LNCAP (cell line): Measurements from ENCODE around the gene HSD17B12.

ENCODE experiments used
- CTCF ChIP-seq: fragments of 450-650 bp; IDR thresholded peaks from 2 replicates; pipeline ENCODE4 v1.5.1; 2017; ENCODE audit warnings: mild to moderate bottlenecking

Gene HSD17B12

GRCh38 chr11:43879789-43880639 lies 199.5 kb downstream of the HSD17B12 start:
- TF ChIP-seq CTCF: no peak

GRCh38 chr11:43880640-43881159 lies 200.2 kb downstream of the HSD17B12 start, which contains the start of gene ALKBH3:
TSS of gene ALKBH3 (plus strand) at chr11:43880831. CDS start at chr11:43882653, 1,822 bp downstream.
- TF ChIP-seq CTCF: no peak

- no peak for TF ChIP-seq CTCF
Observed at GRCh38 chr11:43892851-43893250, 212.3 kb downstream of the HSD17B12 start.

- no peak for TF ChIP-seq CTCF
Observed at GRCh38 chr11:43894546-43894945, 214.0 kb downstream of the HSD17B12 start.

- no peak for TF ChIP-seq CTCF
Observed at GRCh38 chr11:43895601-43896000, 215.1 kb downstream of the HSD17B12 start.

- no peak for TF ChIP-seq CTCF
Observed at GRCh38 chr11:43898574-43898973, 218.0 kb downstream of the HSD17B12 start.

- TF ChIP-seq CTCF: no peak
Observed at GRCh38 chr11:43899094-43899493, 218.6 kb downstream of the HSD17B12 start.
